GM21717 (cell line): ENCODE data around the gene CRYBA4.
"Not testable (repeated sequence)": the region's sequence is repeated elsewhere in the genome, so short reads cannot be mapped to it uniquely, and the experiment has no call there.

ENCODE experiments used
- ATAC-seq: cut with Tn5 transposase; IDR thresholded peaks from one replicate; pipeline ENCODE4 v1.9.1; 2021; ENCODE audit warnings: mild to moderate bottlenecking, moderate library complexity; ENCODE audit not compliant: unreplicated experiment

Gene CRYBA4

DNA sequence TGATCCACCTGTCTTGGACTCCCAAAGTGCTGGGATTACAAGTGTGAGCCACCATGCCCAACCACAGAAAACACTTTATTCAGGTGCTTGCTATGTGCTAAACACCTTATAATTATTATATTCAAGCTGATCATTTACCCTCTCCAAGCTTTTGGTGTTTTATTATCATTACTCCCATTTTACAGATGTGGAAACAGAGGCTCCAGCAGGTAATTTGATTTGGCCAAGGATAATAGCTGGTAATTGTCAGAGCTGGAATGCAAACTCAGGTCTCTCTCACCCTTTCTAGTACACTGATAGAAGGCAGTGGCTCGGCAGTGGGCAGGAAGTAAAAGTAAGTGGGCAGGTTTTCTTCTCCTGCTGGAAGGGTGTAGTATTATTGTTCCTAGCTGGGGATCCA is 28.0 kb upstream of the CRYBA4 start:
- ATAC-seq, result no peak

DNA sequence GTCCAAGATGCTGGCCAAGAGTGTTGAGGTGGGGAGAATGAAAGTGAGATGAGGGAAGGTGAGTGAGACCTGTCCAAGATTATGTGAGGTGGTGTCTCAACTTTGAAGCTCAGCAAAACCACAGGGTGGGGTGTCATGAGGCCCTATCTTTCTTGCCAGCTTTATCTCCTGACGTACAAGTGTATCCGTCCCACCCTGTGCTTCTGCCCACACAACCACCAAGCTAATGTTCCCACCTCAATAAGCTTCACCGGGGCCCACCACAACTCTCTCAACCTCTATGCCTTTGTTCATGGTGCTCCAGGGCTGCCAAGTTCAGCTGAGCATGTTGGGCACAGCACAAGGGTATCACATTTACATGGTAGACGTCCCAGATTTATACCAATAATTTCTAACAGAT is 24.7 kb upstream of the CRYBA4 start:
- no peak for ATAC-seq

DNA sequence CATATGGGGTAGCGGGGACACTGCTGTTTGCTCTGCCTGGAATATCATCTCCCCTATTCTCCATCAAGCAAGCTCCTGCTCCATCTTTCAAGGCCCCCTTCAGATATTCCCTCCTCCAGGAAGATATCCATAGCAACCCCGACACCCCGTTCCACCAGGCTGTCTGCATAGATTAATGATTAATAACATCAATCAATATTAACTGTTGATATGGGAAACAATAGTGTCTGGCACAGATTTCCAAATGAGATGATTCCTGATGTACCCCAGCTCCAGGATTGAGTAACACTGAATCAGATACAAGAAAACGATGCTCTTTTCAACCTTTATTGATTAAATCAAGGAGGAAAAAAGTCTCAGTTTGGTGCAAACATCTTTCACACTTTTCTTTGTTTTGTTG is 24.3 kb upstream of the CRYBA4 start:
- ATAC-seq, result no peak

DNA sequence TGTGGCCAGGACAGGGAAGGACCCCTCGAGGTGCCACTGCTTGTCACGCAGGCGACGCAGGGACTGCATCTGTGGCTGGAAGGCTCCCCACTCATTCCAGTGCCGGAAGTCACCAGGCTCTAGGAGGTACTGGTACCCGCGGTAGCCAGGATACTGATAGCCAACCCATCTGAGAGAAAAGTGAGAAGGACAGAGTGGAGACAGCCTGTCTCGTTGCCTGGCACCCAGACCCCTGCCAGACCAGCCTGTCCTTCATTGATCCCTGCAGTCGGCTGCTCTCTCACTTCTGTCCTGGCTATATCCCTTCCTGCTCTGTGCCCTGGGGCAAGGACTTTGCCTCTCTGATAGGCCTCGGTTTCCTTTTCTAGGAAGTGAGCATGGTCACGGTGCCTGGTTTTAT is 22.3 kb upstream of the CRYBA4 start:
- no peak for ATAC-seq

DNA sequence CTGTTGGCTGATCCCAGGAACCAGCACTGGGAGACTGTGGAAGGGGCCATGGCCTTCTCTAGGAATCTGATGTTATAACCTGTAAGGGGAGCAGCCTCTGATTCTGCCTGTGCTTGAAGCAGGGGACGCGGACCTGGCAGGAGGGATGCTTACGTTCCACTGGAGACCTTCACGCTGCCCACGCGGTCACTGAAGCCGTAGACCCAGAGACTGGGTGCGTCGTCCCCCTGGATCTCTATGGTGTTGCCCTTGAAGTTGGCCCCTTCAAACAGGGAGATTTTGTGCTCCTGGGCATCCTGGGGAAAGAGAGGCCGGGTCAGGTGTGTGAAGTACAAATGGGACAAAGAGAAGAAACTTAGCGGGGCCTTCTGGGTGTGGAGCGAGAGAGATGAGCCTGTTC is 20.0 kb upstream of the CRYBA4 start:
- no peak for ATAC-seq

DNA sequence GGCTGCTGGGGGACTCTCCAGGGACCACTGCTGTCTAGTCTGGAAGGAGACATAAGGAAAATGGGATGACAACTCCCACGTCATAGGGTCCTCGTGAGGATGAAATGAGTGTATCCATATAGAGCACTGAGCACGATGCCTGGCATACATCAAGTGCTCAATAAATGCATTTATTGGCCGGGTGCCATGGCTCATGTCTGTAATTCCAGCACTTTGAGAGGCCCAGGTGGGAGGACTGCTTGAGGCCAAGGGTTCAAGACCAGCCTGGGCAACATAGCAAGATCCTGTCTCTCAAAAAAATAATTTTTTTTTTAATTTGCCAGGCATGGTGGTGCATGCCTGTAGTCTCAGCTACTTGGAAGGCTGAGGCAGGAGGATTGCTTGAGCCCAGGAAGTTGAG is 19.6 kb upstream of the CRYBA4 start:
- no peak for ATAC-seq

DNA sequence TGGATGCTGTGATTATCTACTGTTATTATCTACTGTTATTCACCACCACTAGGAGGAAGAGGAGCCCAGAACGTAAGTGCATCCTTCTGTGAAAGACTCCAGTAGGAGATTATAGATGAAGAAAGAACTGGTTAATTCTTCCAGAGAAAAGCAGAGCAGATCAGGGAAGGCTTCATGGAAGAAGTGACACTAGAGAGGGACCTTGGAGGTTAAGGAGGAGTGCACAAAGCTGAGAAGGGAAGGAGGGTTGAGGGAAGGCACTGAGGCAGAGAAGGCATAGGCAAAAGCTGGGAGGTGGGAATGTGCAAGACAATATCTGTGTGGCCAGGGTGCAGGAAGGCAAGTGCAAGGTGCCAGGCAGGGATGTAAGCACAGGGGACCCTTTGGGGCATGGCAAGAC is 17.4 kb upstream of the CRYBA4 start:
- no peak for ATAC-seq

DNA sequence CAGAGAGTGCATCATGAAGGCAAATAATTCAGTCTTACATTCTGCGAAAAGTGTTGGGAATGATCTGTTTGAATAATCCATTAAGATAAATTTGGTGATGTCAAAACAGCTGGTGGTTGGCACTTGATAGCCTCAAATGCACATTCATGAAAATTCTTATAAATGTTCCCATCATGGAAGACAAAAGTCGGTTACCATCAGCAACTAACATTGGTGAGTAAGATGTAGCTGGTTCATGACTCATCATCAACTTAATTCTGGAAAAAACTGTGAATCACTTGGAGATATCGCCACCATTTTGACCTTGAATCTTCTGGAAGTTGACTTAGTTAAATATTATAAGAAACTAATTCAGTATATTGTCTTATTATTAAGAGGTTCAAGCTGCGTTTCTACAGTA is 15.2 kb upstream of the CRYBA4 start:
- ATAC-seq, result no peak

DNA sequence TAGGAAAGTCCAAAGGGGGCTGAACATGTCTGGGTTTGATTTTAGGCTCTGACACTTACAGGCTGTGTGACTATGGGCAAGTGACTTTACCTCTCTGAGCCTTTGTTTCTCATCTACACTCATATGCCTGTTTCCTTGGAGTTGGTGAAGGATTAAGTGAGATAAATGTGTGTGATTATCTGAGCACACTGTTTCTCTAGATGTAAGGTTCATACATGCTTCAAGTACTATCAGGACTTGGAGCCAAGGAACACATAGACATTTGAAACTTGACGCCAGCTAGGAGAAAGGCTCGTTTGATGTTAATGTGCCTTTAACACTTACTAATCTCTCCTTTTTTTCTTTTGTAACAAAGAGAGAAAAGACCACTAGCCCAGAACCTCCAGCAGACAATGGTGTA is 13.6 kb upstream of the CRYBA4 start:
- no peak for ATAC-seq

DNA sequence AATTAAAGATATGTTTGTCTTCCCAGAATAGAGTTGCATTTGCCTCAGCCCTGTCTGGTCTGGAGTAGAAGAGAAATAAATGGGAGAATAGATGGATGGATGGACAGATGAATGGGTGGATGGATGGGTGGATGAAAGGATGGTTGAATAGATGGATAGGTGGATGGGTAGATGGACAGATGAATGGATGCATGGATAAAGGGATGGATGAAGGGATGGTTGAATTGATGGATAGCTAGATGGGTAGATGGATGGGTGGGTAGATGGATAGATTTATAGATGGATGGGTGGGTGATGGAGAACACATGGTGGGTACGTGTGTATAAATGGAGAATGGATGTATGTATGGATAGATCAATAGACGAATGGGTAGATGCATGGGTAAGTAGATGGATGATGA is 12.5 kb upstream of the CRYBA4 start:
- no peak for ATAC-seq

DNA sequence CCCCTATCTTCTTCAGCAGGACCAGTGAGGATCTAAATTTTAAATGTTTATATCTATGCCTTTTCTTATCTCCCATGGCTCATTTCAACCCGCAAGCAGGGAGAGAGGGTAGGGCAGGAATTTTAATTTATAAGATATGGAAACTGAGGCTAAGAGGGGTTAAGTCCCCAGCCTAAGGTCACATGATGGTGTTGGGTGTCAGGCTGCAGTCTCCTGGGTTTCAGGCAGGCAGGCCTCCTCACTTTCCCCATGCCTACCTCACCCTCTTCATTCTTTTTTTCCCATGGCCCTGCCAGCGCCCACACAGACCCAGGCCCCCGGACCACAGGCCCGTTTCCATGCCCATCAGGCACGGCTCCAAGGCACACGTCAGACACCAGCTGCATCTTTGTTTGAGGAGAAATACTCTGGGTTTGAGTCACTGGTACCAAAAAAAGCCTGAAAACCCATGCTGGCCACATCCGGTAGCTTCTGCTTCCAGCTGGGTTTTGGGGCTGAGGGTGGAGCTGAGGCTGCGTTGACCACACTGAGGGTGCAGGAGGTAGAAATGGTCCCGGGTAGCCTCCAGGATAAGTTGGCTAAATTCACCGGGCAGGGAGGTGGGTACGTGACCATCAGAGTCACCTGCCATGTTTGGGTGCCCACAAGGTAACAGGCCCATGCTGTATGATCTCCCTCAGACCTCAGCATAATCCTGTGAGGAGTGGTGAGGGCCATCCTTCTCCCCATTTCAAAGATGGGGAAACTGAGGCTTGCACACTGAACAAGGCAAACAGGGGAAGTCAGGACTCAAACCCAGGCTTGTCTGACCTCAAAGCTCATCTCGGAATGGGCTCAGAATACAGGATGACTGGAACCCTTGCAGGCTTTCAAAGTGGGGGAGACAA is 11.4 kb upstream of the CRYBA4 start:
- ATAC-seq, result peak; percentile 67

DNA sequence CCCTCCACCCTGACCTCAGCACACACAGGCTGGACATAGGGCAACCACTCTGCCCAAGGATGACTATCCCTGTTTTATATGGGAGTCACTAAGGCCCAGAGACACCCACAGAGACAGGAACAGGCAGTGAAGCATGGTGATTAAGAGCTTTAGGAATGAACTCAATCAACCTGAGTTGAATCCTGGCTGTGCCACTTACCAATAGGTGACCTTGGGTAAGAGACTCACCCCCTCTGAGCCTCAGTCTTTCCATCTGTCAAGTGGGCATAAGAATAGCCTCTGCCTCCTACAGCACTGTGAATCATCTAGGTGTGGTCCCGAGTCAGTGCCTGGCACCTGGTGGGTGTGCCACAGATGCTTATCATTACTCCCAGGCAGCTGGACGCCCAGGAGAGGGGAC is 10.8 kb upstream of the CRYBA4 start:
- ATAC-seq, result no peak

DNA sequence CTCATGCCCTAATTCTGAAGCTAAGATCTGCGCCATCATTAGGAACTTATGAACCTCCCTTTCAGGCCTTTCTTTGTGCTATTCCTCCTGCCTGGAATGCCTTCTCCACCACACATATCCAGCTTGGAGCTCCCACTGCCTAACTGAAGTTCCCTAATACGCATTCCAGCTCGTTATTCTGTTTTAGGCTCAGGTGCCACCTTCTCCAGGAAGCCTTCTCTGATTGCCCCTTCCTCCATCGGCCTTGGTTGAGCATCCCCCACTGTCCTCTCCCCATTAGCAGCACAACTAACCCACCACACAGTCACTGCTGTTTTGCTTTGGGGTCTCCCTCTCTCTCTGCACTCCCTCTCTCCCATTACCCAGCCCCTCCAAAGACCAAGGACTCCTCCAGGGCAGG is 9.1 kb upstream of the CRYBA4 start:
- ATAC-seq, result no peak

DNA sequence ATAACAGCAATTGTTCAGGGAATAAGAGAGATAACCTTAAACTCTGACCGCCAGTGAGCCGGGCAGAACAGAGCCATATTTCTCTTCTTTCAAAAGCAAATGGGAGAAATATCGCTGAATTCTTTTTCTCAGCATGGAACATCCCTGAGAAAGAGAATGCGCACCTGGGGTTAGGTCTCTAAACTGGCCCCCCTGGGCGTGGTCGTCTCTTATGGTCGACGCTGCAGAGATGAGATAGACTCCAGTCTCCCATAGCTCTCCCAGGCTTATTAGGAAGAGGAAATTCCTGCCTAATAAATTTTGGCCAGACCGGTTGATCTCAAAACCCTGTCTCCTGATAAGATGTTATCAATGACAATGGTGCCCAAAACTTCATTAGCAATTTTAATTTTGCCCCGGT is 8.0 kb upstream of the CRYBA4 start:
- not testable (repeated sequence) for ATAC-seq

DNA sequence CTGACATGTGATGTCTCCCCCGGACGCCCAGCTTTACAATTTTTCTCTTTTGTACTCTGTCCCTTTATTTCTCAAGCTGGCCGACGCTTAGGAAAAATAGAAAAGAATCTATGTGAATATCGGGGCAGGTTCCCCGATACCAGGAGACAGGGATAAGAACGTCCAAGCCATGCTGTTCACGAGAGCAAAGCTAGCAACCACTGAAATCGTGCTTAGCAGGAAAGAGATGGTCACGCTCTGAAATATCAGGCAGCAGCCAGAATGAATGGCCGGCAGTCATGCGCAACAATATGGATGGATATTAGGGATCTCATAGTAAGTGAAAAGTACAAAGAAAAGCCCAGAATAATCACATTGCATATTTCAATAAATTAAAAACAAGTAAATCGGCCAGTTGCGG is 7.4 kb upstream of the CRYBA4 start:
- ATAC-seq, result no peak

DNA sequence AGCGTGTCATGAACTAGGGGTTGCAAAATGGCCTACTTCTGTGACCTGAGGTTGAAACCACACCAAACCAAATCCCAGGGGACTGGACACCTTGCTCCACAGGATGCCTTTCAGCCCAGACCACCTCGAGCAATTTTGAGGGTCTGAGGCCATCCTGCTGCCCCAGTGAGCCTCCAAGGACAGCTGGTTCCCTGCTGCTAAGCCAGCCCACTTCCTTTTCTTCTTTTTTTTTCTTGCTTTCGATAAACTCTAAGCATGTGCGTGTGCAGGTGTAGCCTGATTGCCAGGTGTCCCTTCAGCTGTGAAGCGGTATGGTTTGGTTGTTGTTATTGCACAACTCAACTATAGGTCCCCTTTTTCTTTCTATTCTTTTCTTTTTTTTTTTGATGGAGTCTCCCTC is 6.6 kb upstream of the CRYBA4 start:
- ATAC-seq, result peak; percentile 49

DNA sequence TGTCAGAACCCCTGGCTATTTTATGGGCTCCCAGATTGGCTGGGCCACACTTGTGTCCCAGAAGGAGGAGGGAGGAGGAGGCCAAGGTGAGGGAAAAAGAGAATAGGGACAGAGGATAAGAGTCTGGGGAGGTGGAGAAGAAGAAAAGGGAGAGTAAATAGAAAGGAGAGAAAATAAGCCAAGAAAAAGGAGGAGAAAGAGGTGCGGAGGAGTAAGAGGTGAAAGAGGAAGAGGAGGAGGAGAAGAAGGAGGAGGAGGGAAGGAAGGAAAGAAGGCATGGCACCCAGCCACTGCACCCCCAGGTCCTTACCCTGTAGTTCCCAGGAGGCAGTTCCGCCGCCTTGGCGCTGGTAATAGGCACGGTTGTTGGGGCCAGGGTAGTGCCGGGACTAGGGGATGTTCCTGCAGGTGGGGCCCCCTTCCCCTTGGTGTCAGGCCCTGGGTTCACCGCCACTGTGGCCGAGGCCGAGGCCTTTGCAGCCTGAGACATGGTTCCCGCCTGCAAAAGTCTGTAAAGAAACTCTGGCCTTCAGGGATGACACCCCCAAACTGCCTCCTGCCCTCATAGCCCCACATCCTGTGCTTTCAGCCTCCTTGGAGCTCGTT is 5.8 kb upstream of the CRYBA4 start:
- ATAC-seq, result no peak

DNA sequence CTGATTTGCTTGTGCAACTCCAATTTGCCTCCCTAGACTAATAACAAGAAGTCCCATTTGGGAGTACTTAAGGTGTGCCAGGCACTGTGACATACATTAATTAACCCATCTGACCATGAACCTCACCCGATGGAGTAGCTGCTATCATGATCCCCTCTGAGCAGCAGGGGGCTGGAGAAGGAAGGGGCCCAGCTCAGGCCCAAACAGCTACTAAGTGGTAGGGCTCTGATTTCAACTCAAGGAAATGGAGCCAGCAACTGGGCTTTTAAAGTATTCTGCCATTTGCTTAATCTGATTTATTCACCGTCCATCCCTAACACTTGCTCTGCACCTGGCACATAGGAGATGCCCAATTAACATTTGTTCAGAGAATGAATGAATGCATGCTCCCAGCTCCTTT is 5.1 kb upstream of the CRYBA4 start:
- no peak for ATAC-seq

DNA sequence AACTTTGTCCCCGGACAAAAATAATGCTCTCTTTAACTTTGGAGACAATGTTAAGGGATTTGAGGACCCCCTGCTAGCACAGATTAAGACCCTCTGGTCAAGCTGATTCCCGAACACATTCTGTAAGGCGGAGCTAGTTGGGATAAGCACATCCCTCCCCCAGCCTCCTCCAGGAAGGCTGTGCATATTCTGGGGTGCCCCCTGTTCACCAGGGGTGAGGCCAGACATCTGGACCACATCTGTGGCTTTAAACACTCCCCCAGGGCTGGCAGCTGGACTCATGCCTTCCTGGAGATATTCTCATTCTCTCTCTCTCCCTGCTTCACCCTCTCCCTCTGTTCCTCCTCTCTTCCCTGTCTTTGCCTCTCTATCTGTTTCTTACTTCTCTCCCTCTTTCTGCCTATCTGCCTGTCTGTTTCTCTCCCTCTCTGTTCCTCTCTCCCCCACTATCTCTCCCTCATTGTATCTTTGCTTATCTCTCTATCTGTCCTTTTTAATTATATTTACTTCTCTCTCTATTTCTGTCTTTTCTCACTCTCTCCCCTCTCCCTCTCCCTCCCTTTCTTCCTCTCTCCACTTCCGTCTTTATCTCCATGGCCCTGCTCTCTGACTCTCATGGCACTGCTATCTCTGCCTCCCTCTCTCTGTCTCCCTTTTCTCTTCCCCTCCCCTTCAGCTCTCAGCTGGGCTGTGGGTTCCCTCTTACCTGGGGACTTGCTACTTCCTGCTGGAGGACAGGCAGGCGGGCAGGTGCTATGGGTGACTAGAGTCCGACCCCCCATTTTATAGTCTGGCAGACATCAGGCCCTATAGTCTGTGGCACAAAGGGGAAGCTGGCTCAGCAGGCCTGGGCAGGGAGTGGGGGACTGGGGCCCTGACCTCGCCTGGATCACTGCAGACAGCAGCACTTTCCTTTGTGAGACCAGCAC is 4.2 kb upstream of the CRYBA4 start, which contains the start of gene CRYBB1:
TSS of gene CRYBB1 (minus strand) at position 757 of the 929 bp plus-strand sequence. CDS start 1,708 bp downstream, outside the sequence.
- ATAC-seq, result no peak

DNA sequence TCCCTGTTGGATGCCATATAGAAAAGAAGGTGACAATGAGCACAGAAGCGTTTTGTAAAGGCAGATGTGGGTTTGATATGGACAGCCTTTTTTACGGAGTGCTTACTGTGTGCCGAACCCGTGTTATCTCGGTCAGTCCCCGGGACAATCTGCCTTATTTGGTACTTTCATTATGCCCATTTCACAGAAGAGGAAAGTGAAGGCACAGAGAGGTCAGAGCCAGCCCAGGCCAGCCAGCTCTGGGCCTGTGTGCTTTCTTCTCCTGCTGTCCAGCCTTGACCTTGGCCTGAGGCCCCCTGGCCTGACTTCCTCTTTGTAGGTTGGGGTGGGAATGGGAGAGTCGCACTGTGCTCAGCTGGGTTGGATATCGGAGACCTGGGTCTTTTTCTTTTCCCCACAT is 3.3 kb upstream of the CRYBA4 start:
- ATAC-seq, result no peak

DNA sequence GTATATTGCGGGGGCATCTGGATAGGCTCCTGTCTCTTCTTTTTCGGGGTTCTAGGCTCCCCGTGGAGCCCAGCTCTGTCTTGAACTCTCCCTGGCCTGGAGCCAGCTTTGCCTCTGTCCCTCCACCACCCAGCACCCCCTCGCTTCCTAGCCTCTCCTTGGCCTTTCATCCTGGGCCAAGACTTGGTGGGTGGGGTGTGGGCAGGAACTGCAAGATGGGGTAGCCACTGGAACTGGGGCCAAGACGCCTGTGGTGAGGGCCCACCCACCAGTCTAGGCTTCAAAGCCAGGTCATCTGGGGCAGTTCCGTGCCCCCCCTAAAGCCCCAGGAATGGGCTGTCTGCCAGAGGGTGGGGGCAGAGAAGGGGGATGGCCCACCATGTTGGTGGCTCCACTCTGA is 2.3 kb upstream of the CRYBA4 start:
- ATAC-seq, result no peak
